ENCODE measurements around the gene SH3PXD2B. TPM values are rescaled to one million over a fixed set of nuclear protein-coding genes. Genes with fewer than 3 reads are reported as not detected.
"Not testable (repeated sequence)": the region's sequence is repeated elsewhere in the genome, so short reads cannot be mapped to it uniquely, and the experiment has no call there.

SH3PXD2B gene
- total RNA-seq, 1 donor from 2014 or later, result 52.3 TPM

DNA sequence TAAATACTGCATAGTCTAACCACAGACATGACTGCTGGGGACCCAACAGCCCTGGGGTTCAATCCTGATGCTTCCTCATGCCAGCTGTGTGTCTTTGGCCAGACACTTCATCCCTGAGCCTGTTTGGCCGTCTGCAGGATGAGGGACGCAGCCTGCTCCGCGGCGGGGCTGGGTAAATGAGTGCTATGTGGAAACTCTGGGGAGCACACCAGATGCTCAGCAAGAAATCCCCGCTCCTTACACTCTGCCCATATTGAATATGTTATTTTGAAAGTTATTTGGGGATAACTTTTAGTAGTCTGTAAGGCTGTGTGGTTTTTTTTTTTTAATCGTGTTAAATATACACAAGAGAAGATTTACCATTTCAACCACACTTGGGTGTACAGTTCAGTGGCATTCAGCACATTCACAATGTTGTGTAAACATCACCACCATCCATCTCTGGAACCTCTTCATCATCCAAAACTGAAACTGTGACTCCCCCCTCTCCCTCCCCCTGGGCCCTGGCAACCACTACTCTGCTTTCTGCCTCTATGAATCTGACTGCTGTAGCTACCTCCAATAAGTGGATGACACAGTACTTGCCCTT is 42.7 kb downstream of the SH3PXD2B start:
- Mint-ChIP-seq H3K36me3 (peaks cover 6% of the 10 kb centered on the region), H3K4me1 (ENCODE audit: unreplicated experiment) (peaks cover 37% of the 10 kb centered on the region)

DNA sequence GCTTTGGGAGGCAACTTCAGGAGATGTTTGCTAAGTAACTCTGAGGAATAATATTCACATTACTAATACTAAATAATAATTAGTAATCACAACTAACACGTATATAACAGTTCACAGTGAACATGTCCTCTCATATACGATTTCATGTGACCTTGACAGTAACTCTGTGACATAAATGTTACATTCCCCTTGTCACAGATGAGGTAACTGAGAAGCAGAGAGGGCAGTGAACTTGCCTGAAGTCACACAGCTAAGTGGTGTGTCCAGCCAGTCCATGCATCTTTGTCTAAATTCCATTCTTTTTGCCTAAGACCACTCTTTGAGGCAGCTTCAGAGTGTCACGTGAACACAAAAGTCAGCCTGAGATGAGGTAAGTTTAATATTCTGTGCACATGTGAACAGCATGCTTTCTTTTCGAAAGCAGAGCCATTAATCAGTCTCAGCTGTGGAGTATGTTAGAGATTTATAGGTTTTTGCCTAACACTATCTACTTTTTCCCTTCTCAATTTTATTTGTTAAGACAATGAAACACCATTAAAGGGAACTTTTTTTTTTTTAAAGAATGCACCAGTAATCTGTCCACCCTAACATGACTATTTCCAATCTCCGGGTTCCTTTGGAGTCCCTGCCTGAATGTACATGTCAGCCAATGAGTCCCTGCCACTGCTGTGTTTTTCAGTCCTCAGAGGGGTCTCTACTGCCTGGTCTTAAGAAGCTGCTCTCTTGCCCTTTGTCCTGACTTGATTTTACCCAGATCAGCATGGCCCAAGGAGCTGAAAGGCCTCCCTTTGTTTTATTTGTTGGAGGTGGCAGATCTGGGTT is 43.5 kb downstream of the SH3PXD2B start:
- Mint-ChIP-seq H3K4me3 (no peak overlapping the region), H3K9me3 (no peaks in the 10 kb centered on the region), H3K36me3 (peaks cover 12% of the 10 kb centered on the region), H3K27ac (peak overlapping the region; percentile 39), H3K27me3 (no peaks in the 10 kb centered on the region), H3K4me1 (ENCODE audit: unreplicated experiment) (peaks cover 37% of the 10 kb centered on the region)
- DNase-seq (ENCODE audit: extremely low spot score, unreplicated experiment), result no peak
- TF ChIP-seq, protein P1, sequence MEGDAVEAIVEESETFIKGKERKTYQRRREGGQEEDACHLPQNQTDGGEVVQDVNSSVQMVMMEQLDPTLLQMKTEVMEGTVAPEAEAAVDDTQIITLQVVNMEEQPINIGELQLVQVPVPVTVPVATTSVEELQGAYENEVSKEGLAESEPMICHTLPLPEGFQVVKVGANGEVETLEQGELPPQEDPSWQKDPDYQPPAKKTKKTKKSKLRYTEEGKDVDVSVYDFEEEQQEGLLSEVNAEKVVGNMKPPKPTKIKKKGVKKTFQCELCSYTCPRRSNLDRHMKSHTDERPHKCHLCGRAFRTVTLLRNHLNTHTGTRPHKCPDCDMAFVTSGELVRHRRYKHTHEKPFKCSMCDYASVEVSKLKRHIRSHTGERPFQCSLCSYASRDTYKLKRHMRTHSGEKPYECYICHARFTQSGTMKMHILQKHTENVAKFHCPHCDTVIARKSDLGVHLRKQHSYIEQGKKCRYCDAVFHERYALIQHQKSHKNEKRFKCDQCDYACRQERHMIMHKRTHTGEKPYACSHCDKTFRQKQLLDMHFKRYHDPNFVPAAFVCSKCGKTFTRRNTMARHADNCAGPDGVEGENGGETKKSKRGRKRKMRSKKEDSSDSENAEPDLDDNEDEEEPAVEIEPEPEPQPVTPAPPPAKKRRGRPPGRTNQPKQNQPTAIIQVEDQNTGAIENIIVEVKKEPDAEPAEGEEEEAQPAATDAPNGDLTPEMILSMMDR (conservative IDR thresholded peaks at IDR 0.05), result no peak

More for the DNA sequence above, 42.7 kb downstream of the SH3PXD2B start:
- no peak for DNase-seq (ENCODE audit: extremely low spot score, unreplicated experiment)
- Mint-ChIP-seq H3K27ac (peak overlapping the region; percentile 39), H3K27me3 (no peaks in the 10 kb centered on the region), H3K4me3 (no peak overlapping the region), H3K9me3 (no peaks in the 10 kb centered on the region)
- TF ChIP-seq, protein P1 (conservative IDR thresholded peaks at IDR 0.05), result no peak

DNA sequence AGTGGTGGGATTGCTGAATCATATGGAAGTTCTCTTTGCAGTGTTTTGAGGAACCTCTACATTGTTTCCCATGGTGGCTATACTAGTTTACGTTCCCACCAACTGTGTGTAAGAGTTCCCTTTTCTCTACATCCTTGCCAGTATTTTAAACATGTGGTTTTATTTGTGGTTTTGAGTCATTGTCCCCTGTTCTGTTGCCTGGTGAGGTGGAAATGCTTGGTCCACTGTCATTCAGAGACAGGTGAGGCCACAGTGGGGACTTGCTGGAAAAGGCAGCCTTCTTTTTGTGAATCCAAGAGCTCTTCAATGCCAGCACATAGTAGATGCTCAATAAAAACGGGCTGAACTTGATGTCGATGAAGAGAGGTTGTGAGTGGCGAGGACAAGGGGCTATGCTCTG is 44.2 kb downstream of the SH3PXD2B start:
- Mint-ChIP-seq H3K36me3 (peaks cover 14% of the 10 kb centered on the region), H3K4me3 (no peak overlapping the region), H3K27ac (no peak overlapping the region), H3K27me3 (no peaks in the 10 kb centered on the region), H3K4me1 (ENCODE audit: unreplicated experiment) (peaks cover 36% of the 10 kb centered on the region), H3K9me3 (no peaks in the 10 kb centered on the region)
- no peak for DNase-seq (ENCODE audit: extremely low spot score, unreplicated experiment)
- TF ChIP-seq, protein P1 (conservative IDR thresholded peaks at IDR 0.05), result no peak

DNA sequence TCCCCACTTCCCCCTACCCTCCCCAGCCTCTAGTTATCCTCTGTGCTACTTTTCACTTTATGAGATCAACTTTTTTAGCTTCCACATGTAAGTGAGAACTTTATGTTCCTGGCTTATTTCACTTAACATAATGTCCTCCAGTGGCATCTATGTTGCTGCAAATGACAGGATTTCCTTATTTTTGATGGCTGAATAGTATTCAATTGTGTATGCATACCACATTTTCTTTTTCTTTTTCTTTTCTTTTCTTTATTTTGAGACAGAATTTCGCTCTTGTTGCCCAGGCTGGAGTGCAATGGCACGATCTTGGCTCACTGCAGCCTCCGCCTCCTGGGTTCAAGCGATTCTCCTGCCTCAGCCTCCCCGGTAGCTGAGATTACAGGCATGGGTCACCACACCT is 44.8 kb downstream of the SH3PXD2B start:
- DNase-seq (ENCODE audit: extremely low spot score, unreplicated experiment); H3K4me3 Mint-ChIP-seq; H3K27ac Mint-ChIP-seq; H3K9me3 Mint-ChIP-seq; H3K27me3 Mint-ChIP-seq: not testable (repeated sequence)
- Mint-ChIP-seq H3K4me1 (ENCODE audit: unreplicated experiment) (peaks cover 31% of the 10 kb centered on the region), H3K36me3 (peaks cover 16% of the 10 kb centered on the region)

DNA sequence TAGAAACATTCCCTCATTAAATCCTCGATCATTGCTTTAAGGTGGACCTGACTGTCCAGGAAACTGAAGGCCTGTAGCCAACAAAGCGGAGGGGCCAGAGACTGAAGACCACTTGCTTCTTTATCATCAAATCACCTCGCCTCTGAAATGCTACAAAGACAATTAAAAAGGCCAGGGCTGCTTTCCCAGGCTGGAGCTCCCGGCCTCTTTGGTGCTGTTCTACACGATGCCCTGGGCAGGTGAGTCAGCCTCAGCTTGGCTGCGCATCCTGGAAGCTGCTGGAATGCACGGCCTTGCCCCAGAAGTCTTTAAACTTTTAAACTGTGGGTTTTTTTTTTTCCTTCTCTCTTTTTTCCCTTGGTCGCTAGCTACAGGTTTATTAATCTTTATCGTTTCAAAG is 46.5 kb downstream of the SH3PXD2B start:
- no peaks in the 10 kb centered on the region for H3K9me3 Mint-ChIP-seq
- no peak overlapping the region for H3K27ac Mint-ChIP-seq
- H3K36me3 Mint-ChIP-seq, result peaks cover 16% of the 10 kb centered on the region
- H3K4me1 Mint-ChIP-seq (ENCODE audit: unreplicated experiment), result peaks cover 29% of the 10 kb centered on the region
- TF ChIP-seq, protein P1 (conservative IDR thresholded peaks at IDR 0.05), result no peak
- H3K4me3 Mint-ChIP-seq, result no peak overlapping the region
- DNase-seq (ENCODE audit: extremely low spot score, unreplicated experiment), result no peak
- no peaks in the 10 kb centered on the region for H3K27me3 Mint-ChIP-seq

DNA sequence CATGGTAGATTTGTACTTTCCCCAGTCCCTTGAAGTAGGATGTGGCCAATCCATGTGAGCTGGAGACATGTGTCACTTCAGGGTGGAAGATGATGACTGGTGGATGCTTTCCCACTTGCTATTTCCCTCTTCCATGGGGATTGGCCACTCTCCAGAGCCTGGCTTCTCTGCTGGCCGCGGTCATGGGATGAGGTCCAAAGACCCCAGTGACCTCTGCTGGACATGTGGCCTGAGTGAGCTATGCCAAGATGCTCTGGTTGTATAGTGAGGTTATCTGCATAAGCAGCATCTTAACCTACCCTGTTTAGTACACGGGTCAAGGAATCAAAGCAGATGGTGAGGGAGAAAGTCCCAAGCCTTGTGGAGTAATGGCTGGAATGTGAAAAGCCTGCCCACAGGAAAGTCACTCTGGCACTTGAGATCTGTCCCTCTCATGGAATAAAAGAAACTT is 47.1 kb downstream of the SH3PXD2B start:
- no peak overlapping the region for H3K27ac Mint-ChIP-seq
- no peak for DNase-seq (ENCODE audit: extremely low spot score, unreplicated experiment)
- no peaks in the 10 kb centered on the region for H3K9me3 Mint-ChIP-seq
- peaks cover 26% of the 10 kb centered on the region for H3K4me1 Mint-ChIP-seq (ENCODE audit: unreplicated experiment)
- no peak overlapping the region for H3K4me3 Mint-ChIP-seq
- peaks cover 14% of the 10 kb centered on the region for H3K36me3 Mint-ChIP-seq
- H3K27me3 Mint-ChIP-seq, result no peaks in the 10 kb centered on the region
- TF ChIP-seq, protein P1 (conservative IDR thresholded peaks at IDR 0.05), result no peak
